IMR-90 (cell line): ENCODE results near the gene KITLG. TPM values are rescaled to one million over a fixed set of nuclear protein-coding genes. Genes with fewer than 3 reads are reported as not detected.

Source experiments
- ATAC-seq: fragments of 200-7000 bp; cut with Tn5 transposase; 2 replicates; pipeline ENCODE4 v1.9.1; 2020; ENCODE audit warnings: low read depth, mild to moderate bottlenecking, moderate library complexity
- BruUV-seq: library from RNA; stranded (reverse); fragments of 400-500 nt; replicated peaks from 2 replicates; lab custom pipeline; 2021; lab: Mats Ljungman, UMichigan
- CTCF ChIA-PET: fragments of 300-600 bp; formaldehyde crosslinking; extraction: SDS; loops from one replicate; lab custom pipeline; 2021; ENCODE audit warnings: antibody characterized with exemption; lab: Yijun Ruan, JAX
- POLR2A ChIA-PET: fragments of 300-600 bp; sonication (Branson Sonifier 250); formaldehyde crosslinking; loops from one replicate; lab custom pipeline; 2022; ENCODE audit warnings: antibody characterized with exemption; ENCODE audit not compliant: unreplicated experiment; lab: Charles Lee
- DNase-seq: peaks from one replicate; pipeline ENCODE4 v3.0.0; 2013
- H2AFZ ChIP-seq: replicated peaks from 2 replicates; pipeline ENCODE3; 2013; ENCODE audit warnings: low read length, mild to moderate bottlenecking; ENCODE audit not compliant: poor library complexity
- H2AK5ac ChIP-seq: 2 replicates; pipeline ENCODE4 v1.6.1; 2013; ENCODE audit warnings: low read depth, low read length, inconsistent platforms
- H2AK9ac ChIP-seq: replicated peaks from 2 replicates; pipeline ENCODE3; 2013; ENCODE audit warnings: mild to moderate bottlenecking, low read depth, low read length, moderate library complexity; ENCODE audit not compliant: poor library complexity
- H2BK120ac ChIP-seq: 2 replicates; pipeline ENCODE4 v1.6.1; 2013; ENCODE audit warnings: low read depth, low read length, inconsistent platforms
- H2BK15ac ChIP-seq: 3 replicates; pipeline ENCODE4 v1.6.1; 2013; ENCODE audit warnings: low read depth, low read length, inconsistent platforms
- H2BK20ac ChIP-seq: 2 replicates; pipeline ENCODE4 v1.6.1; 2013; ENCODE audit warnings: low read depth, mild to moderate bottlenecking, inconsistent platforms, low read length, moderate library complexity
- H2BK5ac ChIP-seq: 2 replicates; pipeline ENCODE4 v1.6.1; 2013; ENCODE audit warnings: mild to moderate bottlenecking, low read depth, low read length, inconsistent platforms; ENCODE audit not compliant: poor library complexity, severe bottlenecking
- H3K14ac ChIP-seq: replicated peaks from 2 replicates; pipeline ENCODE4 v1.6.1; 2013; ENCODE audit warnings: low read depth, low read length, inconsistent platforms
- H3K18ac ChIP-seq: 2 replicates; pipeline ENCODE4 v1.6.1; 2013; ENCODE audit warnings: low read depth, low read length, control low read depth
- H3K23ac ChIP-seq: 2 replicates; pipeline ENCODE4 v1.6.1; 2013; ENCODE audit warnings: low read depth, low read length, inconsistent platforms
- H3K27ac ChIP-seq: 2 replicates; pipeline ENCODE4 v1.5.1; 2013; ENCODE audit warnings: mild to moderate bottlenecking, control low read depth, low read length; ENCODE audit not compliant: insufficient read depth
- H3K27me3 ChIP-seq: 2 replicates; pipeline ENCODE4 v1.6.1; 2013; ENCODE audit warnings: low read length; ENCODE audit not compliant: control insufficient read depth, insufficient read depth
- H3K36me3 ChIP-seq: 2 replicates; pipeline ENCODE4 v1.6.1; 2013; ENCODE audit warnings: low read length, mixed read lengths; ENCODE audit not compliant: control insufficient read depth, insufficient read depth
- H3K4ac ChIP-seq: 2 replicates; pipeline ENCODE4 v1.6.1; 2013; ENCODE audit warnings: low read depth, low read length, inconsistent platforms
- H3K4me1 ChIP-seq: 2 replicates; pipeline ENCODE4 v1.6.1; 2013; ENCODE audit warnings: low read length, mixed read lengths; ENCODE audit not compliant: control insufficient read depth, insufficient read depth
- H3K4me2 ChIP-seq: 2 replicates; pipeline ENCODE4 v1.6.1; 2013; ENCODE audit warnings: low read depth, mild to moderate bottlenecking, control low read depth, low read length, moderate library complexity
- H3K4me3 ChIP-seq: 2 replicates; pipeline ENCODE4 v1.5.1; 2013; ENCODE audit warnings: low read depth, mild to moderate bottlenecking, control low read depth, low read length, moderate library complexity; ENCODE audit not compliant: insufficient read depth
- H3K56ac ChIP-seq: 2 replicates; pipeline ENCODE4 v1.6.1; 2013; ENCODE audit warnings: low read length, inconsistent platforms; ENCODE audit not compliant: insufficient read depth; ENCODE audit errors: extremely low read depth
- H3K79me1 ChIP-seq, 2 experiments: 2 replicates each; pipeline ENCODE4 v1.6.1; 2013; ENCODE audit warnings: low read length in 2 of 2, inconsistent platforms in 1 of 2, low read depth in 1 of 2
- H3K9ac ChIP-seq: 2 replicates; pipeline ENCODE4 v1.6.1; 2013; ENCODE audit warnings: low read depth, low read length, control low read depth
- H3K9me1 ChIP-seq: 2 replicates; pipeline ENCODE4 v1.6.1; 2013; ENCODE audit warnings: low read length, inconsistent platforms; ENCODE audit not compliant: insufficient read depth
- H3K9me3 ChIP-seq: 2 replicates; pipeline ENCODE4 v1.6.1; 2013; ENCODE audit warnings: low read length; ENCODE audit not compliant: control insufficient read depth, insufficient read depth
- H4K20me1 ChIP-seq: 2 replicates; pipeline ENCODE4 v1.6.1; 2013; ENCODE audit warnings: low read length, inconsistent platforms; ENCODE audit not compliant: insufficient read depth
- H4K5ac ChIP-seq: 2 replicates; pipeline ENCODE4 v1.6.1; 2013; ENCODE audit warnings: mild to moderate bottlenecking, low read depth, low read length, control low read depth
- H4K8ac ChIP-seq, 2 experiments: 2 replicates each; pipeline ENCODE4 v1.6.1; 2013; ENCODE audit warnings: low read depth in 2 of 2, low read length in 2 of 2, control low read depth in 1 of 2, inconsistent platforms in 1 of 2
- H4K91ac ChIP-seq: 2 replicates; pipeline ENCODE4 v1.6.1; 2013; ENCODE audit warnings: low read depth, low read length, inconsistent platforms; ENCODE audit not compliant: insufficient read depth
- BHLHE40 ChIP-seq: fragments of 150-350 bp; IDR thresholded peaks from 2 replicates; pipeline ENCODE4 v1.6.1; 2016; ENCODE audit warnings: mild to moderate bottlenecking, low read depth, low read length
- CEBPB ChIP-seq: IDR thresholded peaks from 2 replicates; pipeline ENCODE4 v1.6.1; 2012; ENCODE audit warnings: low read depth, low read length, improper control_type of control experiment
- CHD1 ChIP-seq: IDR thresholded peaks from 2 replicates; pipeline ENCODE4 v1.6.1; 2012; ENCODE audit warnings: low read depth, low read length, improper control_type of control experiment
- NFE2L2 ChIP-seq: fragments of 150-350 bp; IDR thresholded peaks from 2 replicates; pipeline ENCODE4 v1.6.1; 2016; ENCODE audit warnings: low read depth, mild to moderate bottlenecking, low read length
- RFX5 ChIP-seq: IDR thresholded peaks from 2 replicates; pipeline ENCODE4 v1.8.0; 2012; ENCODE audit warnings: low read depth, mild to moderate bottlenecking, low read length, moderate library complexity
- USF2 ChIP-seq: fragments of 150-350 bp; IDR thresholded peaks from 2 replicates; pipeline ENCODE4 v1.6.1; 2017; ENCODE audit warnings: mild to moderate bottlenecking, antibody characterized with exemption, low read length, low read depth
- WGBS, 2 experiments: methylation state at CpG; one replicate each; pipeline versions ENCODE4 v1.1.5 to v1.1.7; 2013; ENCODE audit warnings: missing lambda C conversion rate in 2 of 2; ENCODE audit not compliant: insufficient read length in 1 of 2; ENCODE audit errors: extremely low coverage in 2 of 2; 5-methylcytosine and 5-hydroxymethylcytosine counted together
- dilution Hi-C: fragments of 300-500 bp; cut with HindIII; formaldehyde crosslinking; loops from one replicate; pipeline ENCODE4 v1.14.3; 2018; ENCODE audit warnings: low sequenced_read_pairs; ENCODE audit not compliant: unreplicated experiment
- in situ Hi-C: fragments of 300-500 bp; cut with MboI; formaldehyde crosslinking; loops from 3 replicates; pipeline ENCODE4 v1.14.3; 2019; ENCODE audit warnings: low sequenced_read_pairs, inconsistent platforms, mixed read lengths
- intact Hi-C: fragments of 100-400 bp; cut with micrococcal nuclease; formaldehyde crosslinking; loops from 2 replicates; pipeline ENCODE4 v1.10.0; 2022
- polyA plus RNA-seq, 3 experiments: library from polyadenylated mRNA; depleted of rRNA; stranded (reverse); fragments of >200 nt; gene quantifications; 2 replicates each; pipeline ENCODE4 v1.2.3, GENCODE V29; 2012; ENCODE audit warnings: low replicate concordance in 1 of 3
- total RNA-seq: library from RNA; depleted of rRNA; stranded (reverse); fragments of >200 nt; gene quantifications from 2 replicates; pipeline ENCODE4 v1.2.3, GENCODE V29; 2012
- TF ChIP-seq, protein P1 (sequence below): fragments of 150-350 bp; IDR thresholded peaks from 2 replicates; pipeline ENCODE4 v1.6.1; 2016; ENCODE audit warnings: low read depth, mild to moderate bottlenecking, low read length, moderate library complexity, borderline replicate concordance

KITLG gene
- total and polyA plus RNA-seq, 2 of the 4 experiments (the other 2 are of a cell fraction): 14.5 to 87.5 TPM

DNA sequence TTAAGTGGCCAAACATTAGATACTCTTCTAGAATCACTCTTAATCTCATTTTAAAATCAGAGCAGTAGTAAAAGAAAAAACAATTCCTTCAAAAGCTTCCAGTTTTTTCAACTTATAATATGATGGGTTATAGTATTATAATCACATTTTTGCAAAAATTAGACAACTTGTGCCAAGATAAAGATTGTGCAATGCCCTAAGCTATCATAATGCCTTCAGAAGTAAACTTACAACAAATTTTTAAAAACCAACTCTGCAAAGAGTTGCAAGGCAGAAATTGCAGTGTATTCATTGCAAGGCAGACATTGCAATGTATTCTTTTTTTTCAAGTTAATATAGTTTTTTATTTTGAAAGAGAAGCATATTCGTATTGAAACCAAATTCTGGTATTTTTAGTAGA, 47.2 kb upstream of the KITLG start:
- intact Hi-C loops: loop anchor here (5.0 kb wide), 1 partner anchor 475 kb away; no protein-coding TSS in a partner anchor
- Histone ChIP-seq H4K5ac (no peak overlapping the region), H3K4ac (no peak overlapping the region), H2AK9ac (no peak overlapping the region), H2AK5ac (no peak overlapping the region), H2BK15ac (no peak overlapping the region), H3K36me3 (no peaks in the 10 kb centered on the region), H3K4me3 (no peak overlapping the region), H3K9me3 (no peaks in the 10 kb centered on the region), H2BK20ac (no peak overlapping the region), H3K9me1 (no peaks in the 10 kb centered on the region), H2BK5ac (no peak overlapping the region), H3K79me1 (no peaks in the 10 kb centered on the region), H3K18ac (no peak overlapping the region), H4K91ac (no peak overlapping the region), H2AFZ (no peak overlapping the region), H4K20me1 (no peaks in the 10 kb centered on the region), H3K56ac (no peak overlapping the region), H3K9ac (no peak overlapping the region), H3K14ac (no peak overlapping the region), H3K4me2 (no peak overlapping the region), H3K27me3 (no peaks in the 10 kb centered on the region), H3K4me1 (no peaks in the 10 kb centered on the region), H2BK120ac (no peak overlapping the region), H4K8ac (no peak overlapping the region), H3K27ac (no peak overlapping the region), H3K23ac (no peak overlapping the region)
- WGBS, 2 experiments: no CpG with 5 or more reads among the region's 1 CpG
- ChIA-PET POLR2A (no interaction called here), CTCF (no interaction called here)
- TF ChIP-seq RFX5 (no peak), CEBPB (peak; percentile 80), BHLHE40 (no peak), USF2 (no peak), NFE2L2 (no peak), CHD1 (no peak)
- TF ChIP-seq, protein P1, sequence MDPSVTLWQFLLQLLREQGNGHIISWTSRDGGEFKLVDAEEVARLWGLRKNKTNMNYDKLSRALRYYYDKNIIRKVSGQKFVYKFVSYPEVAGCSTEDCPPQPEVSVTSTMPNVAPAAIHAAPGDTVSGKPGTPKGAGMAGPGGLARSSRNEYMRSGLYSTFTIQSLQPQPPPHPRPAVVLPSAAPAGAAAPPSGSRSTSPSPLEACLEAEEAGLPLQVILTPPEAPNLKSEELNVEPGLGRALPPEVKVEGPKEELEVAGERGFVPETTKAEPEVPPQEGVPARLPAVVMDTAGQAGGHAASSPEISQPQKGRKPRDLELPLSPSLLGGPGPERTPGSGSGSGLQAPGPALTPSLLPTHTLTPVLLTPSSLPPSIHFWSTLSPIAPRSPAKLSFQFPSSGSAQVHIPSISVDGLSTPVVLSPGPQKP: no peak
- in situ Hi-C loops: no loop called here
- no peak for ATAC-seq
- dilution Hi-C loops: no loop called here
- peak; percentile 2 for DNase-seq
- BruUV-seq: no TSS peak
